OCI-M1 (cell line): ENCODE results near the gene CAPZA3.
"Not testable (repeated sequence)": the region's sequence is repeated elsewhere in the genome, so short reads cannot be mapped to it uniquely, and the experiment has no call there.

ENCODE experiments used
- DNase-seq: peaks from one replicate; lab custom pipeline; 2025; lab: John Stamatoyannopoulos, UW

The CAPZA3 gene

DNA sequence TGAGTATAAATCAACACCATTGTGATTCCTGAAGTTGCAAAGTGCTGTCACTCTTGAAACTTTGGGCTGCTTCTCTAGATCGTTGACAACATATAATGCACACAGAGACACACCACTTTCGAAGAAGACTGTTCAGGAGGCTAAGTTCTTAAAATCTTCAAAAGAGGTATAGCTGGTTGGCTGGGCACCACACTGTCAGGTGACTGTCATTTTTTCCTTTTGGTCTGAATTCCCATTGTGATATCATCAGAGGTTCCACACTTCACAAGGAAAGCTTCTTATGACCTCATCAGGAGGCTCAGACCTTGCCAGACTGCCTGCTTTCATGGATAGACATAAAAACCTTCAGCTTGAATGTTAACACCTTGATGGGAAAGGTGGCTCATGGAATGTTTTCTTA lies at the start of gene CAPZA3, which contains the start of gene PLCZ1:
TSS of gene CAPZA3 (plus strand) at position 301 of the 400 bp plus-strand sequence. CDS start 150 bp downstream, outside the sequence.
TSS of gene PLCZ1 (minus strand) at position 194 of the 400 bp plus-strand sequence. CDS start 641 bp downstream, outside the sequence.
- DNase-seq = no peak

- DNase-seq = no peak
Measured at GRCh38 chr12:18689771-18690170, 48.1 kb upstream of the CAPZA3 start.

DNA sequence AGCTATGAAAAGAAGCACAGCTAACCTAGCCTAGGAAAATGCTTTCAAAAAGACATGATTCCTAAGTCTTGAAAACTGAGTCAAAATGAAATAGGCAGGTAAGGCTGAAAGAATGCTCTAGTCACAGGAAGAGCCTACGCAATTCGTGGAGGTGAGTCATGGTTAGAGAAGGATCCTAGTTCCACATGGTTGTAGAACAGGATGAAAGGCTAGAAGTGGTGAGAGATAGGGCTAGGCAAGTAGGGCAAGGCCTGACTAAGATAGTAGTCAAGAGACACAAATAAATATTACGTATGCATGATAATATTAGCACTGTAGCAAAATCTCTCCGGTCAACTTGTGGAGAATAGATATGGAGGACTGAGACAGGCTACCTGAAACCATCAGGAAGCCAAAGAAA lies 47.3 kb upstream of the CAPZA3 start:
- no peak for DNase-seq

DNA sequence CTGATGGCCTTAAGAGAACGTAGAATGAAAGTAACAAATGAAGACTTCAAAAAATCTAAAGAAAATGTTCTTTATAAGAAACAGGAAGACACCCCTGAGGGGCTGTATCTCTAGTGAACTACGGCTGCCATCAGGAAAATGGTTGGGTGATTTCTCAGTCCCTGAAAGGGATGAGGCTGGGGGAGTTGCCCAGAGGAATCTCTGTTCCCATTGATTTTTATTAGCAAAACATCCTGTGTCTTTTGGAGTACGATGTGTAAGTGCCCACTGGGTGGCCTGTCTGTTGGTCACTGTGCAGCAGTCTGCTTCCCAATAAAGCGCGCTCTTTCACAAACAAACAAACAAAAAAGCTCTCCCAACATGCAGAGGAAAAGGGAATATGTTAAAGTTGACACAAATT lies 43.9 kb upstream of the CAPZA3 start:
- not testable (repeated sequence) for DNase-seq

DNA sequence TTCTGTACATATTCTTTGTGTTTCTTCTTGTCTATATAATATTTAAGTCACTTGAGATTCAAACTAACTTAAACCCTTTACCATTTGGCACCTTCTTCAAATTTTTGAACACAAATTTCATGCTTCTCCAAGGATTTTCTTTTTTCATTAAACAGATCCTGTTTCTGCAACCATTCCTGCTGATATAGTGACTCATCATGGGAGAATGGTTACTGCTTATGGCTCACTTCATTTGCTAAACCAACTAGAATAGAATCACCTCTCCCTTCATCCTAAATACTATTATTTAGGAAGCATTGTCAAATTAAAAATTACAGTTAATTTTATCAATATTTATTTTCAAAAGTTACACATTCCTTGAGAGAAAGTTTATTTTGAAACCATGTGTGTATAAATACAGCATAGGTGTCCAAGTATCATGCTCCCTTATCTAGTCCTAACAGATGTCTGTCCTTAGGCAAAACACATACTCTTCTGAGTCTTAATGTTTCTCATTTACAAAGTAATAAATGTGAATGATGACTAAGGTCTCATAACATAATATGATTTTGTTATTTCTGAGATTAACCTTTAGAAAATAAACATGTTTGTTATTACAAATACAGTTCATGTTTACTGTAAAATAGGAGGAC lies 40.8 kb upstream of the CAPZA3 start:
- peak; percentile 43 for DNase-seq

DNA sequence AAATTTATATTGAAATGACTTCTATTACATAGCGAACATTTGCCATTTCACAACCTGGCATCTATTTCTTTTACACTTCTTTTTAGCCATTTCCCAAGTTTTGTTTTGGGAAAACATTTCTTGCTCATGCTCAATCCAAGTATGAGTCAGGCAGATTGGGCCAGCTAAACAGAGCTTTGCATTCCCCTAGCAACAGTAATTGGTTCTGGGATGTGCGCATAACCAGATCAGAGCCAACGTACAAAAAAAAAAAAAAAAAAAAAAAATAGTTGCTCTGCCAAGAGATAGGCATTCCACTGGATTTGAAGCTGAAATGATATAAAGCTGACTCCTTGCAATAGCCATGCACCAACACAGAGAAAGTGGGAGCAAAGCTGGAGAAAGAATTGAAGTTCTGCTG lies 37.6 kb upstream of the CAPZA3 start:
- no peak for DNase-seq

- no peak for DNase-seq
Measured at GRCh38 chr12:18703321-18703720, 34.6 kb upstream of the CAPZA3 start.

DNA sequence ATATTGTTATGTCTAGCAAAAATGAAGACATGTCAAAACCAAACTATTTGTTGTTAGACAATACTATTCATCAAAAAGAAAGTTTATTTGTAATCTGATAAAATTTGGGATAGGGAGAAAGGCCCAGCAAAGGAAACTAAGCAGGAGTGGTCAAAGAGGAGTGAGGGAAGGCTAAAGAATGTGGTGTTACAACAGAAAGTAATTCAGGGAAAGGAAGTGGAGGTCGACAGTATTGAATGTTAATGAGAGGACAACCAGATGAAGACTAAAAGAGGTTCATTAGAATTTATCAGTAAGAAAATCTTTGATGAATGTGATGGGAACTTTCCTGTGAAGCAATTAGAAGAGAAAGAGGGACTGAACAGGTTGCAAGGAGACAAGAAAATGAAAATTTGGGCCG lies 34.0 kb upstream of the CAPZA3 start:
- no peak for DNase-seq

DNA sequence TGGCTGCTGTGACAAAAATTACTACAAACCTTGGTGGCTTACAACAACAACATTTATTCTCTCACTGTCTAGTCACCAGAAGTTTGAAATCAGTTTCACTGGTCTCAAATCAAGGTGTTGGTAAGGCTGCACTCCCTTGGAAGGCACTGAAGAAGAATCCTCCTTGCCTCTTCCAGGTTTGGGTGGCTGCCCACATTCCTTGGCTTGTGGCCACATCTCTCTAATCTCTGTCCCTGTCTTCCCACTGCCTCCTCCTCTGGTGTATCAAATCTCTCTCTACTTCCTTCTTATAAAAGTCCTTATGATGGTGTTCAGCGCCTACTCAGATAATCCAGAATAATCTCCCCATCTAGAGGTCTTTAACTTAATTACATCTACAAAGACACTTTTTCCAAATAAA lies 31.1 kb upstream of the CAPZA3 start:
- DNase-seq = no peak

DNA sequence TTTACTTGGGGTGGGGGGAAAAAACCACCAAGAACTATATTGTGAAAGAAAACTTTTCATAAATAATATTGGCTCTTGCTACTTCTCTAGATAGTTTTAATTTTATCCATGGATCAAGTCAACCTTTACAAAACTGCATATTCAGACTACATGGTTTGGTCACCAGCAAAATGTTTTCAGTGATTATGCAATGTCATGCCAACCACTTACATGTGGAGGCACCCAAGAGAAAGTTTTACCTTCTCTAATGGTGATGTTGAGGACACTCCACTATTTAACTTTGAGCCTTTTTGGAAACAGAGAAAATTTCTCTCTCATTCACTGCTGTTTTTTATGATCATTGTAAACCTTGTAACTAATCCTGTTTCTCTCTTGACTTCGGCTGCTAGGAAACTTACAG lies 21.7 kb upstream of the CAPZA3 start:
- peak; percentile 36 for DNase-seq

DNA sequence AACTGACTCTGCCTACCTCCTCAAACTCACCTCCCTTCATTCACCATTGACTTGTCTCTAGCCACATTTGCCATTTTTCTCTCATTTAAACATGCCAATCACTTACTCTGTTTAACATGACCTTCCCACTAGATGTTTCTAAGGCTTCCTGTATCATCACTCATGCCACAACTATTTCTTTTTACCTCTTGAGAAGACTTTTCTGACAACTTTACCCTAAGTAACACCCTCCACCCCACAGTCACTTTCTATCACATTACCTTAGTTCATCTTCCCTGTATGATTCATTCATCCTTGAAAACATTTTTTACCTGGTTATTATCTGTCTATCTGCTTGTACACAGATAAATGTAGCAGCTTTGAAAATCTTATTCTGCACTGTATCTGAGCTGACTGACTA lies 19.5 kb upstream of the CAPZA3 start:
- DNase-seq = no peak

DNA sequence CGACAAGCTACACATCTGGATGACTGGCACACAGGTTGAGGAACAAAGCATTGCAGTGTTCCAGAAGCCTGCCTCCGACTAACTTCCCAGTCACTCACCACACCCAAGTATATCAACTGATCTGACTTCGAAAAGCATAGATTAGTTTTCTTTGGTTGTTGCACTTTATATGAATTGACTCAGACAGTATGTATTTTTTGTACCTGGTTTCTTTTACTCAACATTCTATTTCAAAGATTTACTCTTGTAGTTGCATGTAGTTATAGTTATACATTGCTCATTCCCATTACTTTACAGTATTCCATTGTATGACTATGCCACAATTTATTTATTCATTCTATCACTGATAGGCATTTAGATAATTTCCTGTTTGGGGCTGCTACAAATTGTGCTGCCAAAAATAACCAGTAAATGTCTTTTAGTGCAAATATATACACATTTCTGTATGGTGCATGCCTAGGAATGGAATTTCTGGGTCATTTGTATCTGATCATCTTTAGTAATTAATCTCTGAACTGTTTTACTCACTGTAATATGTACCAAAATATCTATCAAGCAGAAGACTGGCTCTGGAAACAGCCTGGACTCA lies 17.9 kb upstream of the CAPZA3 start:
- no peak for DNase-seq

DNA sequence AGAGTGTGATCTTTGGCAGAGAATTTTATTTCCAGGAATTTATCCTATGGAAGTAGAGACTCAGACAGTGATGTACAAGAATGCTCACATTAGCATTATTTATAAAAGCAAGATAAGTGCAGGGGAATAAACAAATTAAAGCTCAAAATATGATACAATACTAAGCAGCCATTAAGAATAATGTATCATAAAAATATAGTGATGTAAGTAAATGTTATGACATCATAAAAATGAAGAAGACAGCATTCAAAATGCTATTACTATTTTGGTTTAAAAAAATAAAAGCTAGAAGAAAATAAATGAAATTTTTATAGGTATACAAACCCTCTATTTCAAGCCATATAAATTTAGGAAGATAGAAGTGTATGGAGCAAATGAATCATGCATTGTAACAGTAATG lies 17.2 kb upstream of the CAPZA3 start:
- no peak for DNase-seq

GRCh38 chr12:18721452-18721851 lies 16.5 kb upstream of the CAPZA3 start:
- no peak for DNase-seq

DNA sequence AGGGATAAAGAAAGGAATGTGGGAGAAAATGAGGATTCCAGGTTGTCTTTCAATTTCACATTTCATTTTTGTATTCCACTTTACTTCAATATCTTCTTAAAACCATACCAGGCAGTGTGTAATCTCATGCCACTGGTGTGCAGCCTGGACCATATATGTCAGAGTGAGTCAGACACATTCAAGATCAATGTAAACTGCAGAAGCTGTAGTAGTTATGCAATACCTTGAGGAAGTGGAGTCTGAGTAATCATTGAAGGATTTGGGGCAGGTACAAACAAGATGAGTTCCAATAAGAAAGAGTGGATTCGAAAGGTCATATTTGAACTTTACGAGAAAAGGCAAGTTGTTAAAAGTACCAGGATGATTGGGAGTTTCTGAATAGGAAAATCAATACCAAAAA lies 14.2 kb upstream of the CAPZA3 start:
- DNase-seq = peak; percentile 35

DNA sequence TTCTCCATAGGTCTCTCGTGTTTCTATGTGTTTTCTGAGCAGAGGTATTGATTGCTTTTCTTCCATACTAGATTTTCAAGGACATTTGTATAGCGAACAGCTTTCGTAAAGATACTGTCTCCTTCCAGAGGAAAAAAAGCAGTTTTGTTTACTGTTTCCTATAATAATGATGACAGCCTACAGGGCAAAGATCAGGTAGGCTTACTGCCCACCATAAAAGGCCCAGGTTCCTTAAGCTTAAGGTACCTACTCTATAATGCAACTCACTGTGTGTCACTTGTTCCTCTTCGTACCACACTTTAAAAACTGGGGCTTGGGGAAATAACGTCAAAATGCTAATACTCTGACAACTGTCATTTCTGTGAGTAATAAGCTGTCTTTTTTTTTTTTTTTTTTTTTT lies 6.8 kb upstream of the CAPZA3 start:
- no peak for DNase-seq

DNA sequence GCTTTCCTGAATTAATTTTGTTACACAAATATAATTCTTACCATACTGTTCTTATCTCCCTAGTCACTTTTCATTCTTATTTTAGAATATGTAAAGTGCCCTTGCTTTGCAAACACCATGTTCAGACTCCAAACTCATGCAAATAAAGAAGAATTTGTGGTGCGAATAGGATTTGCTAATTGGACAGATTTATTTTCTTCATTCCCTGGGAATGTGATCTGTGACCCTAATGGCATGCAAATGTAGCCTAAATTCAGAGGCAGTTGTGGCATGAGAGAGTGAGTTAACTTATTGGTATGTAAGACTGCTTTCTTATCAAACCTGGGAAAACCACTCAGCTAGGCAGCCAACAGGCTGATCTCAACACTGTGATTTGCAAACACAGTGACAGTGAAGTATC lies 10.0 kb downstream of the CAPZA3 start:
- no peak for DNase-seq

DNA sequence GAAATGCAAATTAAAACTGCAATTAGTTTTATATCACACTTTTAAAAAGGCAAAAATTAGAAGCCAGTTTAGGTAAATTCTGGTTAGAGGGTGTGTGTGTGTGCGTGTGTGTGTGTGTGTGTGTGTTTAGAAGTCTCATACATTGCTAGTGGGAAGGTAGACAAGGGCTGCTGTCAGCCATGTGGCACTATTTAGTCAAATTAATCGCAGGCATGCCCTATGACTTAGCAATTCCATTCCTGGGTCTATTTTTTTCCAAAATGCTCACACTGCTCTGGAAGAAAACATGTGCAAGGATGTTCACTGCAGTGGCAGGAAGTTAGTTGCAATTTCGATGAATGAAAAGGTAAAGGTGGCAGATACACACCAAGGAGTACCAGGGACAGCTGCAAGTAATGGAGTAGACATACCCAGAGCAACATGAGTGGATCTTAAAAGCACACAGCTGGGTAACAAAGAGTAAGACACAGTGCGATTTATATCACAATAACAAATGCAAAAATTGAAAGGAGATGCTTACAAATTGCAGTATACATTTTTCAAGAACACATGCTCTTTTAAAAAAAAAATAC lies 11.6 kb downstream of the CAPZA3 start:
- no peak for DNase-seq

GRCh38 chr12:18750085-18750484 lies 12.2 kb downstream of the CAPZA3 start:
- peak; percentile 31 for DNase-seq

DNA sequence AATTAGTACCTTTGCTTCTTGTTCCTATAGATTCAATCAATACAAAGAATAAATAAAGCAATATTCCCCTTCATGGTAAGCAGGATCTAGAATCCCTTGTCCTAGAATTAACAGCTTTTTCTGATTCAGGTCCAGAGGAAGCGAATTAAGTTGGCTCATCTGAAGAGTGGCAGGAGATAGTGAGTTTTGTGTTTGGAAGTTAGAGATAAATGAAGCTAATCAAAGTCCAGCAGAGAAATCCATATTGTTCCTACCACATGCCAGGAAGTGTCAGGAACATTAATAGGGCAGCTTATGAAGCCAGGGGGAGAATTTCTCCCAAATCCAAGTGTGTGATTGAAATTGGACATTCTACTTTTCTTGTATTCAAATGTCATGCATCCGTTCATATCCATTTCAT lies 13.9 kb downstream of the CAPZA3 start:
- DNase-seq = no peak

- DNase-seq = peak; percentile 40
Measured at GRCh38 chr12:18752280-18752920, 14.5 kb downstream of the CAPZA3 start.

DNA sequence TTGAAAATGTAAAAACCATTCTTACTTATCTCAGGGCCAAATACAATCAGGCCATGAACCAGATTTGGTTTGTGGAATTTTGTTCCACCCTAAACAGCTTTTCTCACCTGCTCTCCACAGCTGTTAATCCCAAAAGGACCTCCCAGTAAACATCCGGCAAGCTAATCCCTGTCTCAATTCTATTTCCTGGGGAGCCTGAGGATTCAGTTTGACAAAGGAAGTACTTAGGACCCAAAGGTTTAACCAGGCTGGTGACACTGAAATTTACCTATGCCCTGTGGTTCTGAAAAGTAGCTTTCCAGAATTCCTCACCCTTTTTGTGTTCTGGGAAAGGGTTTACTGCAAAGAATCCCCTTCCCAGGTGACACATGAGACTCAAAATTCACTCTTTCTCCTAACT lies 15.0 kb downstream of the CAPZA3 start:
- DNase-seq = no peak

- no peak for DNase-seq
Measured at GRCh38 chr12:18753481-18754123, 15.7 kb downstream of the CAPZA3 start.
